Upper lobe of left lung (tissue), 4 donors: ENCODE results near the gene PTPRC.

ENCODE experiments used
- CTCF ChIP-seq, 6 experiments: fragments of 450-650 bp in 4 of 6; fragments of 200-600 bp in 2 of 6; sonication (generic) in 2 of 6; IDR thresholded peaks; one replicate each; pipeline ENCODE4 v1.5.1; 2016 to 2019; ENCODE audit warnings: antibody characterized with exemption in 6 of 6
- EP300 ChIP-seq, 4 donors: sonication (generic); formaldehyde crosslinking; IDR thresholded peaks; one replicate each; pipeline ENCODE4 v1.5.1; 2017; ENCODE audit warnings: antibody characterized with exemption in 4 of 4, control low read depth in 2 of 4

DNA sequence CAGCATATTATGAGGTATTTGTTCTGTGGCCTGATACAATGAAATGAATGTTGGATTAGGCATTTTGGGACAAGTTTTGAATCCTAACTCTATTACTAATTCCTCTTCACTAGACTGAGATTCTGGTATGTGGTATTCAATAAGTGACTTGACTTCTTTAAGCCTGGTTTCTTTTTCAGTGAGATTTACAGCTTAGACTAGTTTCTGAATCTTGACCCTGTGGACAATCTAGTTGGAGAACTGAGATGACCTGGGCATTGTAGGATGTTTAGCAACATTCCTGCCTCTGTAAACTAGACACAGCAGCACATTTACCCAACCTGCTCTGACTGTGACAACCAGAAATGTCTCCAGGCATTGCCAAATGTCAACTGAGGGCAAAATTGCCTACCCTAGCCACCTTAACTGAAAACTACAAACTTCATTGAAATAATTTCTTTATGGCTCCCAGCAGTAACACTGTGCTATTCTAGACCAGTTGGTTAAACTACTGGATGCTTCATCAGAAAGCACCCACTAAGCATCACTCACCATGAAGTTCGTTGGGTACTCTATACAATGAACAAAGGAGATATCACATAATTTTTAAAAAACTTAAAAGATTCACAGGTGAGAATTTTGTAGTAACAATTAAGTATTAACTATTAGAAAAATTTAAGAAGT is 16.8 kb downstream of the PTPRC start:
- TF ChIP-seq CTCF (IDR thresholded peaks at IDR 0.05), result no peak
- no peak for TF ChIP-seq EP300 (IDR thresholded peaks at IDR 0.05)
